K562 (cell line): ENCODE data around the gene GPRASP3. TPM values are rescaled to one million over a fixed set of nuclear protein-coding genes. Genes with fewer than 3 reads are reported as not detected.

Source experiments
- ATAC-seq: fragments of 200-7000 bp; cut with Tn5 transposase; 3 replicates; pipeline ENCODE4 v1.9.1; 2020; ENCODE audit warnings: moderate library complexity
- Bru-seq: library from RNA; stranded (reverse); fragments of 400-500 nt; gene quantifications from one replicate; lab custom pipeline; 2021; lab: Mats Ljungman, UMichigan
- BruChase-seq, 2 experiments: library from RNA; stranded (reverse); fragments of 400-500 nt; gene quantifications; one replicate each; lab custom pipeline; 2021; lab: Mats Ljungman, UMichigan
- BruUV-seq: library from RNA; stranded (reverse); fragments of 400-500 nt; replicated peaks from 2 replicates; lab custom pipeline; 2021; lab: Mats Ljungman, UMichigan
- CTCF ChIA-PET: fragments of 300-600 bp; formaldehyde crosslinking; extraction: SDS; loops from one replicate; lab custom pipeline; 2021; ENCODE audit warnings: low intra/inter-chr PET ratio; lab: Yijun Ruan, JAX
- POLR2A ChIA-PET: fragments of 300-600, 350-650 bp; sonication (Branson Sonifier 250); formaldehyde crosslinking; extraction: SDS; loops from one replicate; lab custom pipeline; 2021; ENCODE audit warnings: antibody characterized with exemption, inconsistent platforms; lab: Yijun Ruan, JAX
- DNase-seq, 4 experiments: peaks; one replicate each; pipeline versions ENCODE4 v3.0.0 to v3.0.0-alpha.2; 2011 to 2018; ENCODE audit warnings: low spot score in 3 of 4, mixed read lengths in 3 of 4; ENCODE audit errors: extremely low read depth in 1 of 4
- FAIRE-seq: peaks from 2 replicates; lab custom pipeline; 2011; peaks lifted over from hg19 to GRCh38; lab: Jason Lieb, UNC
- H2AFZ ChIP-seq: 2 replicates; pipeline ENCODE4 v1.6.0; 2011; ENCODE audit warnings: low read depth, low read length, control low read depth, inconsistent platforms
- H3K27ac ChIP-seq: fragments of 200-600 bp; 3 replicates; pipeline ENCODE4 v1.8.0; 2011; ENCODE audit warnings: low read depth, mild to moderate bottlenecking, control low read depth, inconsistent platforms, low read length, moderate library complexity, mixed read lengths; ENCODE audit errors: extremely low read depth
- H3K27me3 ChIP-seq, 2 experiments: fragments of 300-600 bp in 1 of 2; 2 replicates in 1 of 2; 3 replicates in 1 of 2; pipeline versions ENCODE4 v1.6.0 to v1.8.0; 2011; ENCODE audit warnings: inconsistent platforms in 2 of 2, low read length in 2 of 2, mild to moderate bottlenecking in 1 of 2, mixed read lengths in 1 of 2, moderate library complexity in 1 of 2; ENCODE audit not compliant: control insufficient read depth in 2 of 2, insufficient read depth in 2 of 2
- H3K36me3 ChIP-seq: fragments of 300-600 bp; 3 replicates; pipeline ENCODE4 v1.8.0; 2011; ENCODE audit warnings: mild to moderate bottlenecking, low read length, inconsistent platforms; ENCODE audit not compliant: control insufficient read depth, insufficient read depth
- H3K4me1 ChIP-seq, 2 experiments: fragments of 200-600 bp in 1 of 2; replicated peaks in 1 of 2; 2 replicates in 1 of 2; 3 replicates in 1 of 2; pipeline versions ENCODE4 v1.5.1 to v1.8.0; 2011; ENCODE audit warnings: inconsistent platforms in 2 of 2, low read length in 2 of 2, mild to moderate bottlenecking in 1 of 2, mixed read lengths in 1 of 2, moderate library complexity in 1 of 2; ENCODE audit not compliant: control insufficient read depth in 2 of 2, insufficient read depth in 2 of 2
- H3K4me2 ChIP-seq: 2 replicates; pipeline ENCODE4 v1.6.1; 2011; ENCODE audit warnings: low read length, control low read depth, inconsistent platforms, mixed read lengths; ENCODE audit not compliant: insufficient read depth
- H3K4me3 ChIP-seq: fragments of 200-600 bp; sonication (generic), shearing (Covaris generic); 2 replicates; pipeline ENCODE4 v1.5.1; 2016; ENCODE audit warnings: control low read depth, inconsistent platforms
- H3K79me2 ChIP-seq: fragments of 200-600 bp; 3 replicates; pipeline ENCODE4 v1.8.0; 2011; ENCODE audit warnings: low read length, inconsistent platforms; ENCODE audit not compliant: control insufficient read depth, insufficient read depth
- H3K9ac ChIP-seq, 2 experiments: 2 replicates each; pipeline versions ENCODE4 v1.6.0 to v1.6.1; 2011; ENCODE audit warnings: low read depth in 2 of 2, low read length in 2 of 2, control low read depth in 1 of 2, inconsistent platforms in 1 of 2, mild to moderate bottlenecking in 1 of 2, mixed read lengths in 1 of 2; ENCODE audit not compliant: insufficient read depth in 1 of 2
- H3K9me1 ChIP-seq: one replicate; pipeline ENCODE4 v1.6.0; 2011; ENCODE audit warnings: inconsistent platforms, mild to moderate bottlenecking, low read length, moderate library complexity; ENCODE audit not compliant: control insufficient read depth, insufficient read depth
- H3K9me3 ChIP-seq: replicated peaks from 2 replicates; pipeline ENCODE4 v1.5.1; 2011; ENCODE audit warnings: low read depth, low read length, inconsistent platforms; ENCODE audit not compliant: control insufficient read depth, insufficient read depth
- H4K20me1 ChIP-seq: replicated peaks from 2 replicates; pipeline ENCODE4 v1.6.1; 2011; ENCODE audit warnings: low read length, inconsistent platforms, mixed read lengths; ENCODE audit not compliant: control insufficient read depth, insufficient read depth
- BHLHE40 ChIP-seq: IDR thresholded peaks from 2 replicates; pipeline ENCODE4 v1.6.1; 2011; ENCODE audit warnings: low read length, improper control_type of control experiment
- BRF2 ChIP-seq: IDR thresholded peaks from 3 replicates; pipeline ENCODE4 v1.6.1; 2011; ENCODE audit warnings: borderline replicate concordance, mild to moderate bottlenecking; ENCODE audit not compliant: insufficient read length, insufficient read depth
- ILK ChIP-seq: fragments of 450-650 bp; IDR thresholded peaks from 2 replicates; pipeline ENCODE4 v1.6.1; 2016; ENCODE audit warnings: missing genetic modification characterization, low read depth, mild to moderate bottlenecking, missing compliant biosample characterization, moderate library complexity, borderline replicate concordance
- MNT ChIP-seq, 2 experiments: fragments of 450-650 bp; conservative IDR thresholded peaks; 2 replicates each; pipeline ENCODE4 v1.6.1; 2017; ENCODE audit warnings: mild to moderate bottlenecking in 2 of 2, moderate library complexity in 2 of 2
- PCBP2 ChIP-seq: fragments of 200-400 bp; formaldehyde crosslinking; IDR thresholded peaks from 2 replicates; pipeline ENCODE4 v1.6.1; 2018; ENCODE audit warnings: low read length, low read depth, mild to moderate bottlenecking, moderate library complexity; ENCODE audit not compliant: poor library complexity, severe bottlenecking
- RAD51 ChIP-seq: fragments of 450-650 bp; IDR thresholded peaks from 2 replicates; pipeline ENCODE4 v1.7.1; 2016; ENCODE audit warnings: low read depth, mild to moderate bottlenecking, borderline replicate concordance
- RUNX1 ChIP-seq: sonication (generic); IDR thresholded peaks from 2 replicates; pipeline ENCODE4 v1.6.1; 2016; ENCODE audit warnings: antibody characterized with exemption, low read depth
- ZC3H11A ChIP-seq: IDR thresholded peaks from 2 replicates; pipeline ENCODE4 v1.6.1; 2012; ENCODE audit warnings: low read depth, low read length, improper control_type of control experiment
- WGBS: fragments of 100-300 bp; shearing (Covaris generic); methylation state at CpG from one replicate; pipeline ENCODE4 v1.1.6; 2016; ENCODE audit warnings: low coverage, mixed read lengths; ENCODE audit not compliant: insufficient coverage; ENCODE audit errors: missing lambda C conversion rate; 5-methylcytosine and 5-hydroxymethylcytosine counted together
- in situ Hi-C: fragments of 300-500 bp; cut with MboI; formaldehyde crosslinking; loops from 4 replicates; pipeline ENCODE4 v1.15.0; 2018; ENCODE audit warnings: inconsistent platforms, mixed read lengths
- intact Hi-C: fragments of 100-400 bp; cut with micrococcal nuclease; formaldehyde crosslinking; loops from 2 replicates; pipeline ENCODE4 v1.14.2; 2022
- long read RNA-seq, 3 experiments: library from polyadenylated mRNA in 2 of 3; library from RNA in 1 of 3; unstranded in 2 of 3; stranded (forward) in 1 of 3; transcript quantifications; one replicate each; pipeline ENCODE4 v2.0.0, GENCODE V29; 2019 to 2022
- polyA minus RNA-seq, 3 experiments: library from RNA; depleted of rRNA, polyadenylated mRNA; stranded (reverse); fragments of >200 nt; gene quantifications; 2 replicates each; pipeline ENCODE4 v1.2.3, GENCODE V29; 2011
- polyA plus RNA-seq, 8 experiments: library from polyadenylated mRNA; depleted of rRNA in 4 of 8; stranded (reverse) in 5 of 8; unstranded in 3 of 8; fragments of >200 nt; fragmentation: Nextera tagmentation in 2 of 8; fragmentation: Illumina TruSeq in 1 of 8; extraction: Ambion mirVana in 2 of 8; extraction: Trizol in 1 of 8; gene quantifications; 2 replicates each; pipeline versions ENCODE4 v1.2.1 to v1.2.3, GENCODE V29; 2011 to 2014; ENCODE audit warnings: inconsistent platforms in 1 of 8, missing spikeins in 1 of 8
- total RNA-seq, 7 experiments: library from RNA; depleted of rRNA in 6 of 7; stranded (reverse); fragments of >200 nt in 6 of 7; fragmentation: Illumina TruSeq in 2 of 7; extraction: Trizol in 2 of 7; gene quantifications; 2 replicates each; pipeline versions ENCODE4 v1.2.1 to v1.2.3, GENCODE V29; 2011 to 2021; ENCODE audit warnings: low replicate concordance in 1 of 7
- TF ChIP-seq, protein P1 (sequence below): fragments of 250-450 bp; sonication (Bioruptor Pico); IDR thresholded peaks from 2 replicates; pipeline ENCODE4 v1.4.0; 2020

GPRASP3 gene, protein sequence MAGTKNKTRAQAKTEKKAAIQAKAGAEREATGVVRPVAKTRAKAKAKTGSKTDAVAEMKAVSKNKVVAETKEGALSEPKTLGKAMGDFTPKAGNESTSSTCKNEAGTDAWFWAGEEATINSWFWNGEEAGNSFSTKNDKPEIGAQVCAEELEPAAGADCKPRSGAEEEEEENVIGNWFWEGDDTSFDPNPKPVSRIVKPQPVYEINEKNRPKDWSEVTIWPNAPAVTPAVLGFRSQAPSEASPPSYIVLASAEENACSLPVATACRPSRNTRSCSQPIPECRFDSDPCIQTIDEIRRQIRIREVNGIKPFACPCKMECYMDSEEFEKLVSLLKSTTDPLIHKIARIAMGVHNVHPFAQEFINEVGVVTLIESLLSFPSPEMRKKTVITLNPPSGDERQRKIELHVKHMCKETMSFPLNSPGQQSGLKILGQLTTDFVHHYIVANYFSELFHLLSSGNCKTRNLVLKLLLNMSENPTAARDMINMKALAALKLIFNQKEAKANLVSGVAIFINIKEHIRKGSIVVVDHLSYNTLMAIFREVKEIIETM
- total RNA-seq (2011; cell fraction: chromatin; rRNA removed; ENCODE audit: low replicate concordance), result 0.95 and 1.5 TPM in 2 replicates
- total RNA-seq (2011; cell fraction: nucleolus; rRNA removed), result 0.33 and 0.53 TPM in 2 replicates
- 0.88 and 2.1 TPM in 2 replicates for total RNA-seq (2011; cell fraction: nucleoplasm; rRNA removed)
- total RNA-seq (2014; rRNA removed), result 0.50 and 0.78 TPM in 2 replicates
- total RNA-seq (2014; rRNA removed; fragmentation: Illumina TruSeq; extraction: Trizol), result 1.3 and 1.5 TPM in 2 replicates
- 1.4 and 1.9 TPM in 2 replicates for total RNA-seq (2015; rRNA removed; fragmentation: Illumina TruSeq; extraction: Trizol)
- 1.1 and 1.8 TPM in 2 replicates for total RNA-seq (2021)
- 0.24 and 0.96 TPM in 2 replicates for polyA plus RNA-seq (2011; rRNA removed)
- 0.16 and 0.18 TPM in 2 replicates for polyA plus RNA-seq (2011; cell fraction: cytosol; rRNA removed)
- polyA plus RNA-seq (2011; cell fraction: nucleus; rRNA removed), result 0.10 and 0.41 TPM in 2 replicates
- polyA plus RNA-seq (2012), result 1.3 and 1.4 TPM in 2 replicates
- 1.1 and 1.2 TPM in 2 replicates for polyA plus RNA-seq (2014; fragmentation: Illumina TruSeq; extraction: Trizol)
- polyA plus RNA-seq (2014; fragmentation: Nextera tagmentation; extraction: Ambion mirVana), result 1 to 10 TPM in 1 of 2 experiments, under 1 TPM in 1; 0.63 to 1.1 TPM
- polyA plus RNA-seq (2014; rRNA removed), result 0.66 and 0.77 TPM in 2 replicates
- 1.1 and 1.9 TPM in 2 replicates for polyA minus RNA-seq (2011; rRNA and poly(A)+ RNA removed)
- 2.2 and 4.5 TPM in 2 replicates for polyA minus RNA-seq (2011; cell fraction: cytosol; rRNA and poly(A)+ RNA removed)
- 0.11 and 0.27 TPM in 2 replicates for polyA minus RNA-seq (2011; cell fraction: nucleus; rRNA and poly(A)+ RNA removed)
- percentile 45 among the genes with signal in this experiment for Bru-seq, nascent RNA
- BruChase-seq, experiment 1, labeled RNA remaining after a 2-hour chase, result percentile 51 among the genes with signal in this experiment
- BruChase-seq, experiment 2, labeled RNA remaining after a 6-hour chase, result percentile 53 among the genes with signal in this experiment
- long read RNA-seq, experiment 1, partial matches to known transcripts, result 0 of 4 reads
- long read RNA-seq, experiment 1, other reads (novel, unspliced or antisense), result 2 of 4 reads
- long read RNA-seq, experiment 2, result 0 reads
- long read RNA-seq, experiment 3, result 0 reads

GRCh38 chrX:102720237-102721168 is at the start of gene GPRASP3:
GPRASP3 (plus strand) TSS chrX:102720743; CDS start chrX:102748996, 28,253 bp downstream.
- in situ Hi-C loops, result no loop called here
- Histone ChIP-seq H3K36me3 (no peaks in the 10 kb centered on the region), H3K79me2 (no peaks in the 10 kb centered on the region), H3K27ac (no peak within 1 kb of the TSS; the same call in 2 of the 3 replicates), H3K9me1 (no peaks in the 10 kb centered on the region), H2AFZ (peak within 1 kb of the TSS; percentile 93), H3K4me2 (peak within 1 kb of the TSS; percentile 82), H3K9me3 (no peaks in the 10 kb centered on the region), H3K4me3 (peak within 1 kb of the TSS; percentile 30), H3K27me3 (0 out of 5 replicates have a peak, but pooled peaks cover 0 to 4% of the 10 kb centered on the region in 2 experiments), H3K9ac (peak within 1 kb of the TSS; percentile 32 to 63), H4K20me1 (no peaks in the 10 kb centered on the region), H3K4me1 (no peaks in the 10 kb centered on the region; a peak in 1 of 5 replicates)
- intact Hi-C loops, result no loop called here
- BruUV-seq, result TSS peak; percentile 74
- POLR2A ChIA-PET, result interaction anchor here (0.6 kb wide), 1 partner anchor 9 kb away, joined by 3 read pairs; no protein-coding TSS in a partner anchor
- CTCF ChIA-PET, result no interaction called here
- FAIRE-seq (peak; percentile 60), ATAC-seq (peak; percentile 95), DNase-seq (peak; percentile 58 to 71 (median 60))
- 13% methylated on average over 27 of the region's 31 CpGs for WGBS
- TF ChIP-seq BHLHE40 (peak; percentile 77), RUNX1 (no peak), ILK (no peak), PCBP2 (no peak), MNT (conservative IDR thresholded peaks at IDR 0.05) (peak in 1 of 2 experiments; percentile 58; a peak in 2 of 4 replicates), ZC3H11A (no peak), RAD51 (peak; percentile 99), BRF2 (no peak)
- TF ChIP-seq, protein P1, sequence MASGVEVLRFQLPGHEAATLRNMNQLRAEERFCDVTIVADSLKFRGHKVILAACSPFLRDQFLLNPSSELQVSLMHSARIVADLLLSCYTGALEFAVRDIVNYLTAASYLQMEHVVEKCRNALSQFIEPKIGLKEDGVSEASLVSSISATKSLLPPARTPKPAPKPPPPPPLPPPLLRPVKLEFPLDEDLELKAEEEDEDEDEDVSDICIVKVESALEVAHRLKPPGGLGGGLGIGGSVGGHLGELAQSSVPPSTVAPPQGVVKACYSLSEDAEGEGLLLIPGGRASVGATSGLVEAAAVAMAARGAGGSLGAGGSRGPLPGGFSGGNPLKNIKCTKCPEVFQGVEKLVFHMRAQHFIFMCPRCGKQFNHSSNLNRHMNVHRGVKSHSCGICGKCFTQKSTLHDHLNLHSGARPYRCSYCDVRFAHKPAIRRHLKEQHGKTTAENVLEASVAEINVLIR (CRISPR knock-in tag), result no peak
